K562 (cell line): Measurements from ENCODE around the gene EEF2. TPM values are rescaled to one million over a fixed set of nuclear protein-coding genes. Genes with fewer than 3 reads are reported as not detected.

Source experiments
- BDP1 ChIP-seq: IDR thresholded peaks from 3 replicates; pipeline ENCODE4 v1.6.1; 2011; ENCODE audit not compliant: insufficient read length, insufficient read depth
- CBFB ChIP-seq: sonication (generic); formaldehyde crosslinking; IDR thresholded peaks from 2 replicates; pipeline ENCODE4 v1.4.0; 2020; ENCODE audit warnings: mild to moderate bottlenecking, missing genetic modification reagents
- CEBPB ChIP-seq: fragments of 450-650 bp; IDR thresholded peaks from 2 replicates; pipeline ENCODE4 v1.6.1; 2016; ENCODE audit warnings: missing genetic modification characterization, missing compliant biosample characterization
- COPS2 ChIP-seq: fragments of 450-650 bp; conservative IDR thresholded peaks from 2 replicates; pipeline ENCODE4 v1.6.1; 2016; ENCODE audit warnings: mild to moderate bottlenecking, moderate library complexity
- CREM ChIP-seq: IDR thresholded peaks from 2 replicates; pipeline ENCODE4 v1.6.1; 2014; ENCODE audit warnings: antibody characterized with exemption, low read depth
- DPF2 ChIP-seq: fragments of 450-650 bp; IDR thresholded peaks from 2 replicates; pipeline ENCODE4 v1.6.1; 2016
- FOXJ2 ChIP-seq: fragments of 200-800 bp; sonication (Bioruptor generic); IDR thresholded peaks from 2 replicates; pipeline ENCODE4 v1.6.1; 2016; ENCODE audit warnings: missing genetic modification characterization, missing compliant biosample characterization
- GTF2A2 ChIP-seq: IDR thresholded peaks from 2 replicates; pipeline ENCODE4 v1.6.1; 2016; ENCODE audit warnings: mild to moderate bottlenecking, missing genetic modification characterization, missing compliant biosample characterization
- IRF2 ChIP-seq: sonication (generic); formaldehyde crosslinking; IDR thresholded peaks from 2 replicates; pipeline ENCODE4 v1.8.1; 2022; ENCODE audit warnings: mild to moderate bottlenecking, missing genetic modification reagents
- KAT8 ChIP-seq: fragments of 450-650 bp; IDR thresholded peaks from 2 replicates; pipeline ENCODE4 v1.6.1; 2016; ENCODE audit warnings: low read depth, mild to moderate bottlenecking
- MTA3 ChIP-seq: fragments of 450-650 bp; formaldehyde crosslinking; IDR thresholded peaks from 2 replicates; pipeline ENCODE4 v1.6.1; 2017; ENCODE audit warnings: mild to moderate bottlenecking, borderline replicate concordance
- NCOR1 ChIP-seq: fragments of 450-650 bp; IDR thresholded peaks from 2 replicates; pipeline ENCODE4 v1.6.1; 2016; ENCODE audit warnings: mild to moderate bottlenecking, moderate library complexity
- NR2C2 ChIP-seq, 2 experiments: fragments of 200-800 bp in 1 of 2; sonication (Bioruptor generic) in 1 of 2; sonication (generic) in 1 of 2; formaldehyde crosslinking in 1 of 2; IDR thresholded peaks; 2 replicates each; pipeline versions ENCODE4 v1.6.1 to v1.8.0; 2016 to 2022; ENCODE audit warnings: mild to moderate bottlenecking in 1 of 2, missing compliant biosample characterization in 1 of 2, missing genetic modification characterization in 1 of 2, missing genetic modification reagents in 1 of 2
- PTTG1 ChIP-seq: fragments of 450-650 bp; IDR thresholded peaks from 2 replicates; pipeline ENCODE4 v1.6.1; 2016; ENCODE audit warnings: low read depth, mild to moderate bottlenecking, missing genetic modification characterization, missing compliant biosample characterization
- RHOXF2B ChIP-seq: fragments of 250-450 bp; sonication (Bioruptor Pico); conservative IDR thresholded peaks from 2 replicates; pipeline ENCODE4 v1.5.1; 2021
- TAF15 ChIP-seq: fragments of 200-400 bp; formaldehyde crosslinking; IDR thresholded peaks from 2 replicates; pipeline ENCODE4 v1.6.1; 2017; ENCODE audit warnings: mild to moderate bottlenecking, low read depth, low read length, moderate library complexity
- TEAD1 ChIP-seq, 2 experiments: fragments of 450-650 bp in 1 of 2; sonication (generic) in 1 of 2; formaldehyde crosslinking; IDR thresholded peaks; 2 replicates each; pipeline versions ENCODE4 v1.4.0 to v1.8.0; 2020 to 2022; ENCODE audit warnings: mild to moderate bottlenecking in 2 of 2, missing genetic modification reagents in 1 of 2
- ZBTB7A ChIP-seq: IDR thresholded peaks from 2 replicates; pipeline ENCODE4 v1.6.1; 2011; ENCODE audit warnings: low read depth, mild to moderate bottlenecking, low read length, moderate library complexity, borderline replicate concordance; ENCODE audit not compliant: control insufficient read depth
- ZKSCAN1 ChIP-seq: fragments of 150-350 bp; IDR thresholded peaks from 2 replicates; pipeline ENCODE4 v1.6.1; 2016; ENCODE audit warnings: low read depth, low read length
- ZNF121 ChIP-seq: sonication (generic); formaldehyde crosslinking; conservative IDR thresholded peaks from 2 replicates; pipeline ENCODE4 v1.8.0; 2022; ENCODE audit warnings: missing genetic modification reagents
- ZNF274 ChIP-seq: IDR thresholded peaks from 2 replicates; pipeline ENCODE4 v1.6.1; 2011; ENCODE audit warnings: low read depth, mild to moderate bottlenecking, low read length, moderate library complexity, borderline replicate concordance
- ZNF3 ChIP-seq: fragments of 250-450 bp; sonication (Bioruptor Pico); IDR thresholded peaks from 2 replicates; pipeline ENCODE4 v1.5.0; 2021; ENCODE audit warnings: mild to moderate bottlenecking, moderate library complexity
- ZNF561 ChIP-seq: fragments of 450-650 bp; formaldehyde crosslinking; conservative IDR thresholded peaks from 2 replicates; pipeline ENCODE4 v1.4.0; 2020; ENCODE audit warnings: mild to moderate bottlenecking, moderate library complexity
- polyA plus RNA-seq, 8 experiments: library from polyadenylated mRNA; depleted of rRNA in 4 of 8; stranded (reverse) in 5 of 8; unstranded in 3 of 8; fragments of >200 nt; fragmentation: Nextera tagmentation in 2 of 8; fragmentation: Illumina TruSeq in 1 of 8; extraction: Ambion mirVana in 2 of 8; extraction: Trizol in 1 of 8; gene quantifications; 2 replicates each; pipeline versions ENCODE4 v1.2.1 to v1.2.3, GENCODE V29; 2011 to 2014; ENCODE audit warnings: inconsistent platforms in 1 of 8, missing spikeins in 1 of 8
- total RNA-seq, 7 experiments: library from RNA; depleted of rRNA in 6 of 7; stranded (reverse); fragments of >200 nt in 6 of 7; fragmentation: Illumina TruSeq in 2 of 7; extraction: Trizol in 2 of 7; gene quantifications; 2 replicates each; pipeline versions ENCODE4 v1.2.1 to v1.2.3, GENCODE V29; 2011 to 2021; ENCODE audit warnings: low replicate concordance in 1 of 7
- TF ChIP-seq, protein P1 (sequence below): sonication (generic); formaldehyde crosslinking; IDR thresholded peaks from 2 replicates; pipeline ENCODE4 v1.8.0; 2023; ENCODE audit warnings: missing genetic modification reagents, mild to moderate bottlenecking, borderline replicate concordance
- TF ChIP-seq, protein P2 (sequence below), 2 experiments: fragments of 450-650 bp in 1 of 2; sonication (generic) in 1 of 2; formaldehyde crosslinking; conservative IDR thresholded peaks; 2 replicates each; pipeline versions ENCODE4 v1.4.0 to v1.8.1; 2020 to 2022; ENCODE audit warnings: mild to moderate bottlenecking in 1 of 2, missing genetic modification reagents in 1 of 2

Gene EEF2
- total and polyA plus RNA-seq, 9 of the 15 experiments (the other 6 are each of a cell fraction or from before 2014, with no cell fraction given): 372 to 3,003 (median 1,453) TPM

DNA sequence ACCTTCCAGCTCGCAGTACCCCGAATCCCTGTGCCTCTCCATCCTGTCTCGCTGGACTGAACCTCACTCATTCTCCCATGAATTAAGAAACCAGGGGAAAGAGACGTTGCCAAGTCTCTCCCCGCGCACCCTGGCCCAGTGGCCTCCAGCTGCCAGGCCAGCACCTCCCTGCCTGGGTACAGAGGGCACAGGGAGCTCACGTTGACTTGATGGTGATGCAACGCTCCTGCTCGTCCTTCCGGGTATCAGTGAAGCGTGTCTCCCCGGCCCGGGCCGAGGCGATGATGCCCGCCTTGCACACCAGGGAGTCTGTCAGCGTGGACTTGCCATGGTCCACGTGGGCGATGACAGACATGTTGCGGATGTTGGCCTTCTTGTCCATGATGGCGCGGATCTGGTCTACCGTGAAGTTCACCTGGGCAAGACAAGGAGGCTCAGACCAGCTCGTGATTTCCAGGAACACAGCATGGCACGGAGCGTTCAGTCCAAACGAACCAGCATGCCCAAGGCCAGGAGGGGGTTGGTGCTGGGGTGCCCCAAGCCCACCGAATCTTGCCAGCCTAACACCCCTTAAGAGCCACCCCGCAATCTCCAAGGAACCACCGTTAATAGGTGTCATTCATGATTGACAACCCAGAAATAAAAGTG lies 1.2 kb downstream of the EEF2 start (continued):
- TF ChIP-seq, protein P1, sequence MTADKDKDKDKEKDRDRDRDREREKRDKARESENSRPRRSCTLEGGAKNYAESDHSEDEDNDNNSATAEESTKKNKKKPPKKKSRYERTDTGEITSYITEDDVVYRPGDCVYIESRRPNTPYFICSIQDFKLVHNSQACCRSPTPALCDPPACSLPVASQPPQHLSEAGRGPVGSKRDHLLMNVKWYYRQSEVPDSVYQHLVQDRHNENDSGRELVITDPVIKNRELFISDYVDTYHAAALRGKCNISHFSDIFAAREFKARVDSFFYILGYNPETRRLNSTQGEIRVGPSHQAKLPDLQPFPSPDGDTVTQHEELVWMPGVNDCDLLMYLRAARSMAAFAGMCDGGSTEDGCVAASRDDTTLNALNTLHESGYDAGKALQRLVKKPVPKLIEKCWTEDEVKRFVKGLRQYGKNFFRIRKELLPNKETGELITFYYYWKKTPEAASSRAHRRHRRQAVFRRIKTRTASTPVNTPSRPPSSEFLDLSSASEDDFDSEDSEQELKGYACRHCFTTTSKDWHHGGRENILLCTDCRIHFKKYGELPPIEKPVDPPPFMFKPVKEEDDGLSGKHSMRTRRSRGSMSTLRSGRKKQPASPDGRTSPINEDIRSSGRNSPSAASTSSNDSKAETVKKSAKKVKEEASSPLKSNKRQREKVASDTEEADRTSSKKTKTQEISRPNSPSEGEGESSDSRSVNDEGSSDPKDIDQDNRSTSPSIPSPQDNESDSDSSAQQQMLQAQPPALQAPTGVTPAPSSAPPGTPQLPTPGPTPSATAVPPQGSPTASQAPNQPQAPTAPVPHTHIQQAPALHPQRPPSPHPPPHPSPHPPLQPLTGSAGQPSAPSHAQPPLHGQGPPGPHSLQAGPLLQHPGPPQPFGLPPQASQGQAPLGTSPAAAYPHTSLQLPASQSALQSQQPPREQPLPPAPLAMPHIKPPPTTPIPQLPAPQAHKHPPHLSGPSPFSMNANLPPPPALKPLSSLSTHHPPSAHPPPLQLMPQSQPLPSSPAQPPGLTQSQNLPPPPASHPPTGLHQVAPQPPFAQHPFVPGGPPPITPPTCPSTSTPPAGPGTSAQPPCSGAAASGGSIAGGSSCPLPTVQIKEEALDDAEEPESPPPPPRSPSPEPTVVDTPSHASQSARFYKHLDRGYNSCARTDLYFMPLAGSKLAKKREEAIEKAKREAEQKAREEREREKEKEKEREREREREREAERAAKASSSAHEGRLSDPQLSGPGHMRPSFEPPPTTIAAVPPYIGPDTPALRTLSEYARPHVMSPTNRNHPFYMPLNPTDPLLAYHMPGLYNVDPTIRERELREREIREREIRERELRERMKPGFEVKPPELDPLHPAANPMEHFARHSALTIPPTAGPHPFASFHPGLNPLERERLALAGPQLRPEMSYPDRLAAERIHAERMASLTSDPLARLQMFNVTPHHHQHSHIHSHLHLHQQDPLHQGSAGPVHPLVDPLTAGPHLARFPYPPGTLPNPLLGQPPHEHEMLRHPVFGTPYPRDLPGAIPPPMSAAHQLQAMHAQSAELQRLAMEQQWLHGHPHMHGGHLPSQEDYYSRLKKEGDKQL (CRISPR knock-in tag): no peak
- TF ChIP-seq COPS2 (no peak), ZNF3 (CRISPR knock-in tag) (no peak), MTA3 (no peak), NR2C2 (CRISPR knock-in tag; IDR thresholded peaks at IDR 0.05) (peak; percentile 55; the same call in 1 of the 2 replicates), NR2C2 (tag; IDR thresholded peaks at IDR 0.05) (no peak), ZNF561 (no peak), IRF2 (peak; percentile 66; the same call in 1 of the 2 replicates), FOXJ2 (no peak), ZNF274 (no peak), DPF2 (no peak), TAF15 (no peak), ZNF121 (CRISPR knock-in tag) (no peak), PTTG1 (tag) (no peak), RHOXF2B (CRISPR knock-in tag) (no peak), ZKSCAN1 (no peak), ZBTB7A (no peak), GTF2A2 (tag) (no peak), CREM (no peak), CEBPB (tag) (peak; percentile 73), KAT8 (no peak), TEAD1 (CRISPR knock-in tag; IDR thresholded peaks at IDR 0.05) (peak in 1 of 2 experiments; percentile 38; a peak in 1 of 4 replicates), NCOR1 (no peak), BDP1 (no peak), CBFB (peak; percentile 75; the same call in 1 of the 2 replicates)
- TF ChIP-seq, protein P2, sequence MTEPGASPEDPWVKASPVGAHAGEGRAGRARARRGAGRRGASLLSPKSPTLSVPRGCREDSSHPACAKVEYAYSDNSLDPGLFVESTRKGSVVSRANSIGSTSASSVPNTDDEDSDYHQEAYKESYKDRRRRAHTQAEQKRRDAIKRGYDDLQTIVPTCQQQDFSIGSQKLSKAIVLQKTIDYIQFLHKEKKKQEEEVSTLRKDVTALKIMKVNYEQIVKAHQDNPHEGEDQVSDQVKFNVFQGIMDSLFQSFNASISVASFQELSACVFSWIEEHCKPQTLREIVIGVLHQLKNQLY (CRISPR knock-in tag; conservative IDR thresholded peaks at IDR 0.05): no peak
